GM21619 (cell line): Measurements from ENCODE around the gene RCAN1.

Experiments
- ATAC-seq: cut with Tn5 transposase; IDR thresholded peaks from one replicate; pipeline ENCODE4 v1.9.1; 2021; ENCODE audit not compliant: unreplicated experiment

RCAN1 gene

DNA sequence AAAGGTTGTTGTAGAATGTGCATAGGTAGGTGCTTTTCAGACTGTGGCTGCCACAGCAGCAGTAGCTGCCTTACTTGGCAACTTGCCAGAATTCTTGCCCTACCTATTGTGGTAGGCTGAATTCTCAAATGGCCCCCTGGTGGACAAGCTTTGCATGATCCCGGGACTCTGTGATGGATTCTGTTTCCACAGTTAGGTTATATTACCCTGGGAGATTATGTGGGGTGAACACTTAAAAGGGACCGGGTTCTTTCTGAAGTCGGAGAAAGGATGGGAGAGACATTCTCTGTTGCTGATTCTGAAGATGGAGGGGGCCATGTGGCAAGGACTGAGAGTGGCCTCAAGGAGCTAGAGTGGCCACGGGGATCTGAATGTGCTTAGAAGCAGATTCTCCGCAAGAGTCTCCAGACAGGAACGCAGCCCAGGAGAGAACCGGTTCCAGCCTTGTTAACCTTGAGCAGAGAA is 70.8 kb downstream of the RCAN1 start:
- no peak for ATAC-seq

DNA sequence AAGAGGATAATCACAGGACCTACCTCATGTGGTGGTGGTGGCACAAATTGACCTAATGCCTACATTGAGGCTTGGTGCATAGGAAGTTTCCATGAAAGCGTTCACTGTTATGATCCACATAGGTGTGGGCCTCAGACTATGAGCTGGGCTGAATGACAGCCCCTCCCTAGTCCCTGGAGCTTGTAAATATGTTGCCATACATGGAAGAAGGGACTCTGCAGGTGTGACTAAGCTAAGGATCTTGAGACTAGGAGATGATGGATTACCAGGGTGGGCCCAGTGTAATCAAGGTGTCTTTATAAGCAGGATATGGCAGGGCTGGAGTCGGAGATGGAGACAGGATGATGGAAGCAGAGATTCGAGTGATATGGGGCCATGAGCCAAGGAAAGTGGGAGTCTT is 71.9 kb downstream of the RCAN1 start:
- no peak for ATAC-seq

GRCh38 chr21:34540206-34540605 is 74.7 kb downstream of the RCAN1 start:
- no peak for ATAC-seq

DNA sequence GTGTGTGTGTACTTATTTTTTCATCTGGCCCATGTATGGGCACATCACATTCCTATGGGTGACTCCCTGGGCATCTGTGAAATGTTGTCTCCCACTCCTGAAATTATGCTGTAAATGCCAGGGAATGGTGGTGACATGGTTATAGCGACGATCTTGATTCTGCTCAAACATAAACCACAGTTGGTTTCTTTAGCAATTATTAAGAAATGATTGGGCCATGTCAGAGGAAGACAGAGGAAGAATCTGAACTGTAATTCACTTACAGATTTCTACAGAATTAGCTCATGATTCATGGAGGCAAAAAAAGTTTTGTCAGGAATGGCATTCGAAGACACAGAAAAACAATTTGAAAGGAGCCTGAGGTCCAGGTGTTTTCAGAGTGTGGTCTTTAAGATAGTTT is 77.1 kb downstream of the RCAN1 start:
- no peak for ATAC-seq

DNA sequence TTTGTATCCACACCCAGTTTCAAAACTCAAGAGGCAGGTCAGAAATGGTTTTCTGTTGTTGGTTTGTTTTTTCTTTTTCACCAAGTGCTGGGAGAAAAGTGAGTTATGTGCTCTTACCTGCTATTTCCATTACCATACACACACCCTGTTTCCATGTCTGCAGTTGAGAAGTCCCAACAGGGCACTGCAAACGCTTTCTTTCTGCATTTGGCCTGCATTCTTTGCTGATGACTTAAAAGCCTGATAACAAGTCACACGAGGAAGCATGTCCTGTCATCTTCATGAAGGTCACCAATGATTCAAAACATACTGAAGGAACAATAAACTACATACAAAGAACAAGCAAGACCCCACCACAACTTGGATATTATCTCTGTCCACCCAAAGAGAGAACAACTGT is 78.1 kb downstream of the RCAN1 start:
- no peak for ATAC-seq

GRCh38 chr21:34536311-34536710 is 78.6 kb downstream of the RCAN1 start:
- no peak for ATAC-seq

DNA sequence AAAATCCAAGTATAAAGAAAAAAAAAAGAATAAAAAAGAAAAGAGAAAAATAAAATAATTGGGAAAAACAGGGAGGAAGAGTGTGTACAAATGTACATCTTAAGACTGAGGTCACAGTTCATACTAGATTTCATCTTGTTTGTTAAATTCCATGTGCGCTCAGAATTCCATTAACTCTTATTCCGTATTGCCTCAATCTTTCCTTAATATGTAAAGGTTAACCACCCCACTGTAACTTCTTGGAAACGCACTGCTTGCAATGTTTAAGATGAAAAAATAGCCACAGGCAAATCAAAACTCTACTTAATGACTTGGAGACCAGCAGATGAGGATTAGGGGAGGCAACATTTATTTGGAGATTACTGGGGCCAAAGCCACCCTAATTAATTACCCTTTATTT is 79.0 kb downstream of the RCAN1 start:
- no peak for ATAC-seq

- ATAC-seq: no peak
Measured at GRCh38 chr21:34534522-34534921, 80.4 kb downstream of the RCAN1 start.

DNA sequence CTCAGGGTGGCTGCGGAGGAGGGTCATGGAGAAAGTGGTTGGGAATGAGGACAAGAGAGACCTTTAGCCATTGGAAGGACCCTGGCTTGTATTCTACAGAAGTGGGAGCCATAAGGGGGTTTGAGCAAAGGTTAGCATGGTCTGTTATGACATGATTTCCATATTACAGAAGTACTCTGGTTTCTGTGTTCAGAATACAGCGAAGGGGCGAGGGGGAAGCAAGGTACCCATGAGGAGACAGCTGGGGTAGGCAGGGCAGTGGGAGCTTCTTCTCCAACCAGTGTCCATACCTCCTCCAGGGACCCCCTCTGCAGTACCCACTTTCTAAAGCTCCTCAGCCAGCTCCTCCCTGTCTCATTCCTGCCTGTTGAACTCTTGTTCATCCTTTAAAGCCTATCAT is 81.0 kb downstream of the RCAN1 start:
- ATAC-seq: no peak

- ATAC-seq: no peak
Measured at GRCh38 chr21:34531399-34531798, 83.5 kb downstream of the RCAN1 start.

- ATAC-seq: no peak
Measured at GRCh38 chr21:34530261-34530660, 84.7 kb downstream of the RCAN1 start.

- no peak for ATAC-seq
Measured at GRCh38 chr21:34528131-34528561, 86.8 kb downstream of the RCAN1 start.

DNA sequence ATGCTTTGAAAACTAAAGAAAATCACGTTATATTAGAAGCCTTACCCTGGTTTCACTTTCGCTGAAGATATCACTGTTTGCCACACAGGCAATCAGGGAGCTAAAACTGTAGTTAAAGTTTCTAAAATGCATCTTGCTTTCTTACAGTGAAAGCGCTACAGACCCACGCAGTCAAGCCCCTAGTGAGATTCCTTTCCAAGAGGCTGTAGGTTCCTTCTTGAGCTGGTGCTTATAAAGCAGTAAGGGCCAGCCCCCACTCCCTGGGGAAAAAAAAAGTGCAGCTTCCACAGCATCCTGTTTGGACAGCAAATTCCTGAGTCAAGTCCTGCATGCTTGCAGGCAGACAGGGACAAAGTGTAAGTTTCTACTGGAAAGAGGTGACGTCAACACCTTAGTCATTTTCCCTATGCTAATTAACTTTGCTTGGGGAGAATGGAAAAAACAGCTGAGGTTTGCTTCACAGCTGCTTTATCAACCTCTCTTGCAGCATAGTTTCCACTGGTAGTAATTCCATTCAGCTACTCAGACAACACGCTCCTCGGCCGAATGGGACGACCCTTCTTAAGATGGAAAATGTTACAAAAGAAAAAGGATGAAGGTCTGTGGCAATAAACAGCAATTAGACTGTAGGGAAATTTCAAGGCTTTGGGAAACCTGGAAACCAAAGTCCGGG is 88.2 kb downstream of the RCAN1 start:
- peak; percentile 52 for ATAC-seq

GRCh38 chr21:34526241-34526617 is 88.7 kb downstream of the RCAN1 start:
- ATAC-seq: no peak

DNA sequence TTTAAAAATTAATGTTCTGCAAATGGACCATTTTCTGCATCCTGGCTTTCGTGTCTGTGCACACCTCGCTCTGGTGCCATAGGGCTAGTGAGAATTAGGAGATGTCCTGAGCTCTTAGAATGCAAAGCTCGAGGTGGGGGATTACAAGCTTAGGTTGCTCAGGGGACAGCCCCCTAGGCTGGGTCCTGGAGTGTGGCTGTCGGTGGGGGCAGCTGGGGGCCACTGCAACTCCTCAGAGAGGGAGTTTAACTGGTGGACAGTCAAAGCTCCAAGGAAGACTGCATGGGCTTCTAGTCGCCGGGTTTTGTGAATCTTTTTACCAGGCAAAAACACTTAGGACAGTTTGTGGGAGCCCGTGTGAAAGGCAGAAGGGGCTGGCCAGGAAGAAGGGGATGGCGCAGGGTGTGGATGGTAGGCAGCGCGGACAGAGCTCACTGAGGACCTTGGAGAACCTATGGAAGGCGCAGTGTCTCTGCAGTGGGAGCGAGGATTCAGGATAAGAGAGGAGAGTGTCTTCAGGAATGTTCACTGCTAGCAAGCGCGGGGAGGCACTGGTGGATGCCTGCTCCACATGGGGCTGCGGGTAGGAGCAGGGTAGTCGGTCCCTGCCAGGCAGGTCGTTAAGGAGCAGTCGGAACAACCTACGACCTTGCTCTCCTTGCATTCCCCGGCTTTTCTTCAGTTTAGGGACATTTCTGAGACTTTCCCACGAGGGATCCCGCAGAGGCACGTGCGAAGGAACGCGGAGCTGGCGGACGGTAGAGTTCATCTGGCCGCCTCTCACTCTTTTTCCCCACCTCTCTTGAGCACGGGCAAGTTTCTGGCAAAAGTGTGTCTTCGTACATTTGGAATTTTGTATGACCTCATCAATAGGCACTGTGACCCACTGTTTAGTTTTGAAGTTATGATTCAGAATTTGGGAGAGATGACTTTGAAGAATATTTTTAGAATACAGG is 90.0 kb downstream of the RCAN1 start:
- ATAC-seq: no peak

DNA sequence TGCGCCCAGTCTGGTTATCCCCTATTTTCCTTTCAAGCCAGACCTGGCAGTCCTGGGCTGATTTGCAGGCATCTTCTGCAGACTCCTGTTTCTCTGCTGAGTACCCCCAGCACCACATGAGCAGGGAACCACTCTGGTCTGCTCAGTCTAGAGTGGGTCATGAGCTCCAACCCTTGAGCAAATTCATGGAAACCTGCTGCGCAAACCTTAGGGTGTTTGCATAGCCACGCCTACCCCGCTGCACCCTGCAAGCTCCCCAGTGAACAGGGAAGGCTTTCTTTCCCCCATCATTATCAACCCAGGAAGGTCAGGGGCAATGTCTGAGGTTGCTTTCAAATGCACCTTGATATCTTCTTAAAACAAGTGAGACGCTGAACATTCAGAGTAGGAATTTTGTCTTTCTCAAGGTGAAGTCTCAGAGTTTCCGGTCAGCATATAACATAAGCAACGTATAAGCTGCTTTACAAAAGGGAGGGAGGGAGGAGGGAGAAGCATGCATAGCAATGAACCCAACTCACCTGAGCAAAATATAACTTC is 91.8 kb downstream of the RCAN1 start:
- ATAC-seq: no peak

DNA sequence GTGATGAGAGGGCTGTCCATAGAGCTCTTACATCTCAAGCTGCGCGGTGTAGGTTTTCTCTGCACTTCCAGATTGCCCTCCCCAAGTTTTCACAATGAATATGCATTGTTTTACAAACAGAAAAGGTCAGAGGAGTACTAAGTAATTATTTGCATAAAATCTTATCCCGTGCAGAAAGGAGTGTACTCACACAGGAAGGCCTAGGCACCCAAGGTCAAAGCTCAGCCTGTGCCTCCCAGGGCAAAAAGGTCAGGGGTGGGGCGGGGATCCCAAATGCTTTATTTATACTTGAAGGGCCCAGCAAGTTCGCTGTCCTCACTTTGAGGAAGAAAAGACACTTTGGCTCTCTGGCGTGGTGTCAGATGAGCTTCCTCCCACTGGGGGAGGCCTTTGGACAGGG is 92.6 kb downstream of the RCAN1 start:
- no peak for ATAC-seq

- no peak for ATAC-seq
Measured at GRCh38 chr21:34521561-34521960, 93.4 kb downstream of the RCAN1 start.

DNA sequence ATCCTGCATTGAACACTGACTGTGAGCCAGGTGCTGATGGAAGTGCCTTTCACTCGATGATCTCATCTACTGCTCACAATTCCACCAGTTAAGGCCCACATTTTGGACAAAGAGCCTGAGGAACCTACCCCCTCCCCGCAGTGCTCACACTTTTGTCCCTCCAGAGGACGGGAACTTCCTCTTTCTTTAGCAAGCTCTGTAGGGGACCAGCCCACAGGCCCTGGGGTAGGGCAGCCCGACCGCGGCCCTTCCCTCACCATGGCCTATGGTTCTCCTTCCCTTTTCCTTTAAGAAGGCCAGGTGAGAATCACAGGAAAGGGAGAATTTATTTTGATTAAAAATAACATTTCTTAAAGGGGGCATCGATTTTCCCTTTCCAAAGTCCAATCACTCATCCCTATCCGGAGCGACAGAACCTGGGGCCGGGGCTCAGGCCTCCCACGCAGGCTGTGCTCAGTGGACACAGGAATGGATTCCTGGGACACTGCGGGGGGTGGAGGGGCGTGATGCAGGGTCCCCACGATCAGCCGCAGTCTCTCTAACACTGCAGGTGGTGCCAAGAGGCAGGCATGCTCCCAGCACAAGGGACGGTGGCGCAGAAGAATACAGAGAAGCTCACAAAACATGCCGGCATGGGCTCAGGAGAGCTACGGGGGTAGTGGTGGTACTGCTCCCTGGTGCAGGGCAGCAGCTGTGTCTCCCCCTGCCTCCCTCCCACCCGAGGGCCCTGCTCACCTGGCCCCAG is 94.0 kb downstream of the RCAN1 start:
- no peak for ATAC-seq

DNA sequence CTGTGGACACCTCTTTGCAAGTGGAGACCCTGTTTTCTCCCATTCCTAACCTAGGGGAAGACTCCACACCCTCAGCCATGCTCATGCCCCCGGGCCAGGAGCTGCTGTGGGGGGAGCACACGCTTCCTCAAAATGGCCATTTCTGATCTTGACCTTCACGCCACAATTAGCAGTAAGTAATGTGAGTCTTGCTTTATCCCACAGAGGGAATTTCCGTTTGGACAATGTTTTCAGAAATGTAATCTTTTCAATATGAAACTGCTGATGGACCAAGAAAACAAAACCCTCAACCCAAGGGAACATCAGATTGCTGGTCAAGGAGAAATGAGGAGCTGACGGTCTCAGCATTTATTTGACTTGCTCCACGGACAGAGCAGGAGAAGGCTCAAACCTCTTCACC is 94.6 kb downstream of the RCAN1 start:
- ATAC-seq: no peak

- ATAC-seq: no peak
Measured at GRCh38 chr21:34519694-34520093, 95.2 kb downstream of the RCAN1 start.
